Spleen (tissue), 11 donors: ENCODE measurements around the gene C2orf92. TPM values are rescaled to one million over a fixed set of nuclear protein-coding genes. Genes with fewer than 3 reads are reported as not detected.

Experiments used
- DNase-seq: peaks from one replicate; pipeline ENCODE4 v3.0.0-alpha.2; 2020
- H3K27ac ChIP-seq, 8 donors: fragments of 200-600 bp; sonication (generic) in 7 of 8; 1 replicate in 4 of 8; 2 replicates in 4 of 8; pipeline versions ENCODE4 v1.5.0 to v1.8.0; 2016 to 2021; ENCODE audit warnings: inconsistent platforms in 4 of 8, mild to moderate bottlenecking in 4 of 8, moderate library complexity in 1 of 8
- H3K27me3 ChIP-seq, 7 donors: fragments of 200-600 bp; sonication (generic) in 6 of 7; replicated peaks in 1 of 7; 1 replicate in 4 of 7; 2 replicates in 3 of 7; pipeline versions ENCODE4 v1.5.0 to v1.8.0; 2016 to 2021; ENCODE audit warnings: inconsistent platforms in 3 of 7, mild to moderate bottlenecking in 1 of 7
- H3K36me3 ChIP-seq, 6 donors: fragments of 200-600 bp; sonication (generic) in 5 of 6; 1 replicate in 4 of 6; 2 replicates in 2 of 6; pipeline versions ENCODE4 v1.5.0 to v1.8.0; 2016 to 2021; ENCODE audit warnings: inconsistent platforms in 2 of 6
- H3K4me1 ChIP-seq, 6 donors: fragments of 200-600 bp; sonication (generic) in 5 of 6; 1 replicate in 3 of 6; 2 replicates in 3 of 6; pipeline versions ENCODE4 v1.5.0 to v1.8.0; 2016 to 2021; ENCODE audit warnings: inconsistent platforms in 3 of 6
- H3K4me3 ChIP-seq, 8 donors: fragments of 200-600 bp; sonication (generic) in 7 of 8; 1 replicate in 4 of 8; 2 replicates in 4 of 8; pipeline versions ENCODE4 v1.5.0 to v1.8.0; 2016 to 2021; ENCODE audit warnings: inconsistent platforms in 4 of 8, mild to moderate bottlenecking in 4 of 8, moderate library complexity in 2 of 8
- H3K9me3 ChIP-seq, 8 donors: fragments of 200-600 bp; sonication (generic) in 7 of 8; 1 replicate in 4 of 8; 2 replicates in 4 of 8; pipeline versions ENCODE4 v1.5.0 to v1.8.0; 2016 to 2021; ENCODE audit warnings: inconsistent platforms in 4 of 8
- POLR2A ChIP-seq, 3 donors: fragments of 450-650 bp; IDR thresholded peaks; one replicate each; pipeline ENCODE4 v1.5.1; 2017; ENCODE audit warnings: antibody characterized with exemption in 3 of 3, mild to moderate bottlenecking in 1 of 3
- POLR2AphosphoS5 ChIP-seq, 3 donors: sonication (generic); formaldehyde crosslinking; IDR thresholded peaks; one replicate each; pipeline ENCODE4 v1.5.1; 2017; ENCODE audit warnings: antibody characterized with exemption in 3 of 3
- WGBS, 5 donors: extraction: QIAGEN DNeasy Blood & Tissue Kit in 3 of 5; methylation state at CpG; one replicate each; pipeline versions ENCODE4 v1.1.5 to v1.1.7; 2013 to 2018; 5-methylcytosine and 5-hydroxymethylcytosine counted together
- intact Hi-C: fragments of 100-400 bp; cut with DNase I; formaldehyde crosslinking; loops from one replicate; pipeline ENCODE4 v1.15.0; 2023; ENCODE audit warnings: low total_unique reads
- polyA plus RNA-seq, 3 donors: library from polyadenylated mRNA; stranded (reverse); fragments of 200-250 nt; gene quantifications; one replicate each; pipeline ENCODE4 v1.2.1, GENCODE V29; 2013
- total RNA-seq, 7 donors: library from RNA; depleted of rRNA in 3 of 7; stranded (reverse); fragments of >200 nt in 3 of 7; fragmentation: NEBNext Ultra II Directional in 4 of 7; extraction: Animal tissue kit (Norgen Biotek cat#: 25700) in 4 of 7; gene quantifications; one replicate each; pipeline versions ENCODE4 v1.1.0 to v1.2.1, GENCODE V29; 2016 to 2021
- TF ChIP-seq, protein P1 (sequence below), 11 experiments: fragments of 200-600 bp in 7 of 11; fragments of 450-650 bp in 4 of 11; sonication (generic) in 4 of 11; IDR thresholded peaks in 8 of 11; conservative IDR thresholded peaks in 3 of 11; 1 replicate in 7 of 11; 2 replicates in 4 of 11; pipeline versions ENCODE4 v1.4.0 to v1.8.0; 2016 to 2021; ENCODE audit warnings: antibody characterized with exemption in 11 of 11, inconsistent platforms in 4 of 11, mild to moderate bottlenecking in 1 of 11
- donor health status: healthy with polysubstance abuse.
- donor health status: DM: no; HTN: no; CAD: no; lungs with moderate emphysema.
- donor health status: DM: no; HTN: no; CAD: no.
- donor health status: Bipolar disorder and iron deficiency.
- donor health status: healthy.
- donor health status: DM: no; HTN: no; CAD: no.
- donor health status: DM: yes; HTN: yes; CAD: no.

The C2orf92 gene
- total and polyA plus RNA-seq, 10 donors = 5.7 to 33.6 (median 21.4) TPM

DNA sequence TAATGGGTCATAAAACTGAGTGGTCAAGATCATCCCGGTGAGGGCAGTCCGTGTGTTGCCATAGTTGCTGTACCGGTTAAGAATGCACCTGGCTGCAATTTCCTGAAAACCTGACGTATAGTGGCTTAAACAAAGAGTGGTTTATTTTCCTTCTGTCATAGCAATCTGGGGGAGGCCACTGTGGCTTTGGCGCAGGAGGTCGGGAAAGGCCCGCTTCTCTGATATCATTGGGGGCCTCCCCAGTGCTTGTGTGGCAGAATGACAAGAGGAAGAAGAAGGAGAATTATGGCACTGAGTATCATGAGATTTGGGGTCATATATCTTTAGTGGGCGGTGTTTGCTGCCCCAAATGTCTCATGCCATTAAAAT is 4.4 kb downstream of the C2orf92 start:
- 33 to 55% (median 47%) methylated on average over 6 to 8 of the region's 8 CpGs for WGBS, 5 donors
- intact Hi-C loops = no loop called here
- H3K27ac ChIP-seq = no peak overlapping the region
- H3K9me3 ChIP-seq = no peaks in the 10 kb centered on the region
- H3K4me3 ChIP-seq = no peak overlapping the region
- no peak for DNase-seq
- H3K36me3 ChIP-seq = no peaks in the 10 kb centered on the region
- no peaks in the 10 kb centered on the region for H3K27me3 ChIP-seq
- H3K4me1 ChIP-seq = no peaks in the 10 kb centered on the region
- no peak for TF ChIP-seq POLR2AphosphoS5 (IDR thresholded peaks at IDR 0.05)
- TF ChIP-seq, protein P1, sequence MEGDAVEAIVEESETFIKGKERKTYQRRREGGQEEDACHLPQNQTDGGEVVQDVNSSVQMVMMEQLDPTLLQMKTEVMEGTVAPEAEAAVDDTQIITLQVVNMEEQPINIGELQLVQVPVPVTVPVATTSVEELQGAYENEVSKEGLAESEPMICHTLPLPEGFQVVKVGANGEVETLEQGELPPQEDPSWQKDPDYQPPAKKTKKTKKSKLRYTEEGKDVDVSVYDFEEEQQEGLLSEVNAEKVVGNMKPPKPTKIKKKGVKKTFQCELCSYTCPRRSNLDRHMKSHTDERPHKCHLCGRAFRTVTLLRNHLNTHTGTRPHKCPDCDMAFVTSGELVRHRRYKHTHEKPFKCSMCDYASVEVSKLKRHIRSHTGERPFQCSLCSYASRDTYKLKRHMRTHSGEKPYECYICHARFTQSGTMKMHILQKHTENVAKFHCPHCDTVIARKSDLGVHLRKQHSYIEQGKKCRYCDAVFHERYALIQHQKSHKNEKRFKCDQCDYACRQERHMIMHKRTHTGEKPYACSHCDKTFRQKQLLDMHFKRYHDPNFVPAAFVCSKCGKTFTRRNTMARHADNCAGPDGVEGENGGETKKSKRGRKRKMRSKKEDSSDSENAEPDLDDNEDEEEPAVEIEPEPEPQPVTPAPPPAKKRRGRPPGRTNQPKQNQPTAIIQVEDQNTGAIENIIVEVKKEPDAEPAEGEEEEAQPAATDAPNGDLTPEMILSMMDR (IDR thresholded peaks at IDR 0.05 in 8 of 11, conservative IDR thresholded peaks at IDR 0.05 in 3 of 11) = no peak
- TF ChIP-seq POLR2A (IDR thresholded peaks at IDR 0.05) = no peak

DNA sequence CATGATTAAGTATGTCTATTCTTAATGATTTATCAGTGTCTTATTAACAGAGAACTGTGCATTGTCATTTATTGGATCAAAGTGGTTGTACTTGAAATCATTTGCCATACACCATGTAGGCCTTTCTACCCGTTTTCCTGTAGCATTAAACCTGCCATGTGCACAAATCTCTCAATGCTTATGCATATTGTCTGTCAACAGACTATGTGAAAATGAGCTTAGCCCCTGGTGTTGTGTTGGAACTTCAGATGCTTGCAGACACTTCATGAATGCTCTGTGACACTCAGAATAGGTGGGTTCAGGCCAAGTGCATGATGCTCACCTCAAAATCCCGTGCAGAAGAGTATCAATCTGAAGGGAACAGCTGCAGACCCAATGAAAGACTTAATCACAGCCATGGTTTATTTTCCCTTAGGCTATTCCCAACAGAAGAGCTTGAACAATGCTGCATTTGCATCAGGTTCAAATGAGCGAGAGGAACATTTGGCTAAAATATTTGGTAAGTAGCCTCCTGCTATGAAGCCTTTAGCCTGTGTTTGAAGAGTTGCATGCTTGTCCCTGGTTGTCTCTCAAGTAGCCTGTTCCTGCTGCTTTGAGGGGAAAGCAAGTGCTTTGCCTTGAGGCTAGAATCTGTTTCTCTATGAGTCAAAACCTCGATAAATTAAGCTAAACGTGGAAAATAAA is 6.1 kb downstream of the C2orf92 start:
- DNase-seq = no peak
- no peaks in the 10 kb centered on the region for H3K27me3 ChIP-seq
- WGBS, 5 donors = 78 to 88% (median 86%) methylated on average over 5 of the region's 5 CpGs
- H3K27ac ChIP-seq = no peak overlapping the region
- intact Hi-C loops = no loop called here
- no peak overlapping the region for H3K4me3 ChIP-seq
- H3K9me3 ChIP-seq = peaks cover 0 to 3% (median 0%) of the 10 kb centered on the region in 8 donors
- TF ChIP-seq, protein P1 (IDR thresholded peaks at IDR 0.05 in 8 of 11, conservative IDR thresholded peaks at IDR 0.05 in 3 of 11) = no peak
- no peak for TF ChIP-seq POLR2AphosphoS5 (IDR thresholded peaks at IDR 0.05)
- no peak for TF ChIP-seq POLR2A (IDR thresholded peaks at IDR 0.05)
- no peaks in the 10 kb centered on the region for H3K4me1 ChIP-seq
- no peaks in the 10 kb centered on the region for H3K36me3 ChIP-seq

DNA sequence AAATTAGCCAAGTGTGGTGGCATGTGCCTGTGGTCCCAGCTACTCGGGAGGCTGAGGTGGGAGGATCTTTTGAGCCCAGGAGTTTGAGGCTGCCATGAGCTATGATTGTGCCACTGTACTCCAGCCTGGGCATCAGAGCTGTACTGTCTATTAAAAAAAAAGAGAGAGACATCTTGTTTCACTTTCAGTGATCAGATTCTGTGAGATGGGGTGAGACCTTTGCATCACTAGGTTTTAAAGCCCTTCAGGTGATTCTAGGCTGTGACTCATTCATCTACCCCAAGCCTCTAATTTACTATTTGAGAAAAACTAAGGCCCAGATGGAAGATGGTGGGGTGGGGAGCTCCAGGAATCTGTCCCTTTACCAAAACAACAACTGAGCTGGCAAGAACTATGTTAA is 7.1 kb downstream of the C2orf92 start:
- no peak overlapping the region for H3K27ac ChIP-seq
- no peaks in the 10 kb centered on the region for H3K4me1 ChIP-seq
- H3K27me3 ChIP-seq = no peaks in the 10 kb centered on the region
- WGBS, 5 donors = 83 to 100% (median 100%) methylated on average over 1 of the region's 1 CpG
- TF ChIP-seq POLR2A (IDR thresholded peaks at IDR 0.05) = no peak
- TF ChIP-seq POLR2AphosphoS5 (IDR thresholded peaks at IDR 0.05) = no peak
- TF ChIP-seq, protein P1 (IDR thresholded peaks at IDR 0.05 in 8 of 11, conservative IDR thresholded peaks at IDR 0.05 in 3 of 11) = no peak
- H3K4me3 ChIP-seq = no peak overlapping the region
- H3K36me3 ChIP-seq = no peaks in the 10 kb centered on the region
- intact Hi-C loops = no loop called here
- peaks cover 0 to 3% (median 0%) of the 10 kb centered on the region in 8 donors for H3K9me3 ChIP-seq
- DNase-seq = no peak

DNA sequence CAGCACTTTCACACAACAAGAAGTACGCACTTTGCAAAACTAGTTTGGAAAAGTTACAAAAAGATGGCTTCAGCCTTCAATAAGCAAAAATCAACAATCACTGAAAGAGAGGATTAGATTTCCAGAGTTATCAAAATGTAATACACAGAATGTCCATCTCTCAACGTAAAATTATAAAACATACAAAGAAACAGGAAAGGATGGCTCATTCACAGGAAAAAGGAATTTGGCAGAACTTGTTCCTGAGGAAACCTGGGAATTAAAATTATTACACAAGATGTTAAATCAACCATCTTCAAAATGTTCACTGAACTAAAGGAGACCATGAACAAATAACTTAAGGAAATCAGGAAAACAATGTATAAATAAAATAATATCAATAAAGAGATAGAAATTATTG is 8.0 kb downstream of the C2orf92 start:
- DNase-seq = no peak
- no peaks in the 10 kb centered on the region for H3K4me1 ChIP-seq
- 66 to 84% (median 77%) methylated on average over 2 of the region's 2 CpGs for WGBS, 5 donors

More for the DNA sequence above, 8.0 kb downstream of the C2orf92 start:
- TF ChIP-seq, protein P1 (IDR thresholded peaks at IDR 0.05 in 8 of 11, conservative IDR thresholded peaks at IDR 0.05 in 3 of 11) = no peak
- no peak for TF ChIP-seq POLR2A (IDR thresholded peaks at IDR 0.05)
- intact Hi-C loops = no loop called here
- Histone ChIP-seq H3K4me3 (no peak overlapping the region), H3K36me3 (no peaks in the 10 kb centered on the region), H3K9me3 (peaks cover 0 to 3% (median 0%) of the 10 kb centered on the region in 8 donors), H3K27me3 (no peaks in the 10 kb centered on the region), H3K27ac (no peak overlapping the region)
